Gastroesophageal sphincter (tissue), 4 donors: Measurements from ENCODE around the gene TNFSF4. TPM values are rescaled to one million over a fixed set of nuclear protein-coding genes. Genes with fewer than 3 reads are reported as not detected.
A peak's percentile ranks its signal among the peaks of the same experiment; 100 is the strongest.

Source experiments
- ATAC-seq: fragments of 150-250 bp; one replicate; pipeline ENCODE4 v1.9.1; 2016; ENCODE audit warnings: mild to moderate bottlenecking, moderate library complexity
- H3K27ac ChIP-seq, 4 donors: fragments of 200-600 bp; sonication (generic) in 3 of 4; 1 replicate in 3 of 4; 2 replicates in 1 of 4; pipeline ENCODE4 v1.5.1; 2016 to 2019
- H3K27me3 ChIP-seq: fragments of 200-600 bp; sonication (generic); one replicate; pipeline ENCODE4 v1.5.1; 2019
- H3K36me3 ChIP-seq, 2 donors: fragments of 200-600 bp; sonication (generic); one replicate each; pipeline ENCODE4 v1.5.1; 2019; ENCODE audit warnings: control low read depth in 1 of 2
- H3K4me1 ChIP-seq, 3 donors: fragments of 200-600 bp; sonication (generic); 1 replicate in 2 of 3; 2 replicates in 1 of 3; pipeline ENCODE4 v1.5.1; 2016 to 2019; ENCODE audit warnings: control low read depth in 2 of 3
- H3K4me3 ChIP-seq, 2 donors: fragments of 200-600 bp; sonication (generic); one replicate each; pipeline ENCODE4 v1.5.1; 2019; ENCODE audit warnings: mild to moderate bottlenecking in 1 of 2, moderate library complexity in 1 of 2
- H3K9me3 ChIP-seq, 3 donors: fragments of 200-600 bp; sonication (generic); one replicate each; pipeline ENCODE4 v1.5.1; 2017 to 2019; ENCODE audit warnings: control low read depth in 2 of 3
- CTCF ChIP-seq, 4 experiments: fragments of 200-600 bp in 2 of 4; fragments of 450-650 bp in 2 of 4; sonication (generic) in 1 of 4; IDR thresholded peaks; one replicate each; pipeline ENCODE4 v1.5.1; 2017 to 2019; ENCODE audit warnings: antibody characterized with exemption in 4 of 4, mild to moderate bottlenecking in 2 of 4, moderate library complexity in 2 of 4
- EP300 ChIP-seq: sonication (generic); formaldehyde crosslinking; IDR thresholded peaks from one replicate; pipeline ENCODE4 v1.6.1; 2017; ENCODE audit warnings: antibody characterized with exemption, mild to moderate bottlenecking
- POLR2A ChIP-seq, 2 donors: fragments of 450-650 bp; IDR thresholded peaks; one replicate each; pipeline ENCODE4 v1.6.1; 2017; ENCODE audit warnings: antibody characterized with exemption in 2 of 2, mild to moderate bottlenecking in 2 of 2, moderate library complexity in 1 of 2
- POLR2AphosphoS5 ChIP-seq: sonication (generic); formaldehyde crosslinking; IDR thresholded peaks from one replicate; pipeline ENCODE4 v1.6.1; 2017; ENCODE audit warnings: antibody characterized with exemption
- WGBS, 2 donors: methylation state at CpG; one replicate each; pipeline ENCODE4 v1.1.5; 2018; ENCODE audit warnings: low coverage in 1 of 2; 5-methylcytosine and 5-hydroxymethylcytosine counted together
- total RNA-seq, 4 donors: library from RNA; depleted of rRNA; stranded (reverse); fragments of >200 nt; gene quantifications; one replicate each; pipeline ENCODE4 v1.1.0, GENCODE V29; 2016

Gene TNFSF4
- 10 to 100 TPM in 1 of 4 donors, 1 to 10 TPM in 3; 2.6 to 24.0 (median 4.4) TPM for total RNA-seq

GRCh38 chr1:173206816-173207568, at the start of gene TNFSF4:
TNFSF4 (minus strand) TSS chr1:173207331; CDS start chr1:173207176, 155 bp downstream.
- no peaks in the 10 kb centered on the region for H3K36me3 ChIP-seq
- TF ChIP-seq POLR2AphosphoS5 (no peak), POLR2A (IDR thresholded peaks at IDR 0.05) (no peak), CTCF (IDR thresholded peaks at IDR 0.05) (no peak), EP300 (no peak)
- H3K27ac ChIP-seq, result peak within 1 kb of the TSS in 2 of 4 donors; percentile 2 to 36
- no peaks in the 10 kb centered on the region for H3K9me3 ChIP-seq
- H3K4me1 ChIP-seq, result peaks cover 0 to 38% (median 0%) of the 10 kb centered on the region in 3 donors
- WGBS, 2 donors, result 23 to 28% methylated on average over 9 to 11 of the region's 11 CpGs
- ATAC-seq, result no peak
- no peaks in the 10 kb centered on the region for H3K27me3 ChIP-seq
- peak within 1 kb of the TSS in 1 of 2 donors; percentile 19 for H3K4me3 ChIP-seq

DNA sequence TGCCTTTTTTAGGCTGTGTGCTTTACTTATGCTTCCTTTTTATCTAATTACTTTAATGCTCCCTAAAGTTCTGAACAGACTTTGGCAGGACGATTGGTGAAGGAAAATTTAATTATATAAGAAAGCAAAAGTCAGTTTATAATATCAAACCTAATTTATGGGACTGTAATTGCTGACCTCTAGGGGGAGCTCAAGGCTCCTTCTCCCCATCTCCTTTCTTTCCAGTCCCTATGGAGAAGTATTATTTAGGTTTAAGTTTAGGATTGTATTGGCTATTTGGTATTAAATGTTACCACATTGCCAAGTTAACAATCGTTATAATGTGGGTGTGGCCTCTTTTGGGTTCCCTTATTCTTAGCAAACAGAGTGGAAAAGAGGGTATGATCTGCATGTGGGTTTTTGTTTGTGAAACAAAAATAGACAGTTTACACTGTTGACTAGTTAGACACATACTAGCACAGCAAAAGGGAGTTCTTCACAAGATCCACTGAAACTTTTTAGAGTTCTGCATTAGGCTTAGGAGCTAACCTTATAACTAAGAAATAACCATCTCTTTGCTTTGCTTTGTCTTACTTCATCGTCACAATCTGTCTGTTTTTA, 48.2 kb upstream of the TNFSF4 start:
- H3K4me3 ChIP-seq, result no peak overlapping the region
- TF ChIP-seq POLR2AphosphoS5, result no peak
- peak; percentile 25 to 53 (median 39) for TF ChIP-seq CTCF (IDR thresholded peaks at IDR 0.05)
- no peaks in the 10 kb centered on the region for H3K27me3 ChIP-seq
- WGBS, 2 donors, result 32 to 39% methylated on average over 3 of the region's 3 CpGs
- no peak overlapping the region for H3K27ac ChIP-seq
- no peaks in the 10 kb centered on the region for H3K36me3 ChIP-seq
- H3K9me3 ChIP-seq, result peaks cover 0 to 7% (median 0%) of the 10 kb centered on the region in 3 donors
- H3K4me1 ChIP-seq, result no peaks in the 10 kb centered on the region
- no peak for ATAC-seq

- 79 to 91% methylated on average over 3 of the region's 3 CpGs for WGBS, 2 donors
- no peaks in the 10 kb centered on the region for H3K9me3 ChIP-seq
- peaks cover 0 to 11% (median 0%) of the 10 kb centered on the region in 3 donors for H3K4me1 ChIP-seq
- no peaks in the 10 kb centered on the region for H3K27me3 ChIP-seq
- H3K36me3 ChIP-seq, result no peaks in the 10 kb centered on the region
- H3K4me3 ChIP-seq, result no peak overlapping the region
- ATAC-seq, result no peak
- H3K27ac ChIP-seq, result no peak overlapping the region
- TF ChIP-seq EP300 (no peak), CTCF (IDR thresholded peaks at IDR 0.05) (no peak), POLR2A (IDR thresholded peaks at IDR 0.05) (no peak), POLR2AphosphoS5 (no peak)
Observed at GRCh38 chr1:173253046-173253445, 45.9 kb upstream of the TNFSF4 start.

DNA sequence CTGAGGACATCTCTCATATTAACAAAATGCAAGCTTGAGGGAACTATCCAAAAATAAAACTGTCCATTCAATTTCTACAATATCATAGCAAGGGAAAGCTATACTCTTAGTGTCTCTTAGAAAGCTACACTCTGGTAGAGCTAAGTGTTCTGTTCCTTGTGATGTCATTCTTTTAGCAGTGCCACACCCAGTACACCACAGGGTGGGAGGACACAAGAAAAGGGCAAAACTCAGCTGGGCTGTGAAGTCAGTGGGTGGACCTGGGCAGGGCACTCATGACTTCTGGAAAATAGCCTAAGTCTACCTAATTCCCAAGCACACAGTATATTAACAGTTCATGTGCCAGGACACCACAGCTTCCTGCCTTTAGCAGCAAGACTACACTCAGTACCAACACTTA, 42.2 kb upstream of the TNFSF4 start:
- Histone ChIP-seq H3K27me3 (no peaks in the 10 kb centered on the region), H3K27ac (no peak overlapping the region), H3K9me3 (no peaks in the 10 kb centered on the region), H3K36me3 (no peaks in the 10 kb centered on the region), H3K4me3 (no peak overlapping the region), H3K4me1 (peaks cover 0 to 11% (median 0%) of the 10 kb centered on the region in 3 donors)
- TF ChIP-seq POLR2A (IDR thresholded peaks at IDR 0.05), result no peak
- ATAC-seq, result no peak

DNA sequence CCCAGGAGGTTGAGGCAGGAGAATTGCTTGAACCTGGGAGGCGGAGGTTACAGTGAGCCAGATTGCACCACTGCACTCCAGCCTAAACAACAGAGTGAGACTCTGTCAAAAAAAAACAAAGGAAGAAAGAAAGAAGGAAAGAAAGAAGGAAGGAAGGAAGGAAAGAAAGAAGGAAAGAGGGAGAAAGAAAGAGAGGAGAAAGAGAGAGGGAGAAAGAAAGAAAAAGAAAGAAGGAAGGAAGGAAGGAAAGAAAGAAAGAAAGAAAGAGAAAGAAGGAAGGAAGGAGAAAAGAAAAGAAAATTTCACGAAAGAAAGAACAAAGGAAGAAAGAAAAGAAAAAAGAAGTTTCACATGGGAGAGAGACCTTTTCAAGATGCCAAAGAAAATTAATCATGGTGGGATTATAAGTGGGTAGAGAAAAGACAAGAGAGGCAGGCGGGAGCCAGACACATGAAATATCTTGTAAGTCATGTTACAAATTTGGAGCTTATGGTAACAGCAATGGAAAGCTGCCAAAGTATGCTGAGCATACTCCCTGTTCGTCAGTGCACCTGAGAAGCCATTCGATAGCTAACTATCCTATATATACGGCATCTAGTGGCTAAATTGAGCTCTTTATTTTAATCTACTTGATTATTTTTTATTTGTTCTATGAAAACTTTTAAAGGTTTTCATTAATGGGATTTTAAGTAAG, 41.3 kb upstream of the TNFSF4 start:
- H3K4me3 ChIP-seq, result no peak overlapping the region
- no peaks in the 10 kb centered on the region for H3K36me3 ChIP-seq
- TF ChIP-seq EP300 (no peak), POLR2A (IDR thresholded peaks at IDR 0.05) (no peak), POLR2AphosphoS5 (no peak), CTCF (IDR thresholded peaks at IDR 0.05) (no peak)
- H3K27ac ChIP-seq, result no peak overlapping the region
- H3K27me3 ChIP-seq, result no peaks in the 10 kb centered on the region
- WGBS, 2 donors, result 63 to 66% methylated on average over 5 to 6 of the region's 6 CpGs
- H3K9me3 ChIP-seq, result peaks cover 0 to 4% (median 0%) of the 10 kb centered on the region in 3 donors
- ATAC-seq, result no peak
- H3K4me1 ChIP-seq, result peaks cover 0 to 11% (median 0%) of the 10 kb centered on the region in 3 donors
